GM23338 (cell line): Measurements from ENCODE around the gene XPNPEP2.
A peak's percentile ranks its signal among the peaks of the same experiment; 100 is the strongest.

Source experiments
- CTCF ChIP-seq, 2 experiments: fragments of 200-600 bp in 1 of 2; sonication (generic) in 1 of 2; conservative IDR thresholded peaks; 2 replicates each; pipeline versions ENCODE4 v1.5.1 to v1.6.1; 2016 to 2017; ENCODE audit warnings: antibody characterized with exemption in 2 of 2, low read depth in 2 of 2, mild to moderate bottlenecking in 2 of 2, moderate library complexity in 1 of 2
- EZH2 ChIP-seq: fragments of 200-600 bp; sonication (generic); IDR thresholded peaks from one replicate; pipeline ENCODE4 v1.8.0; 2017; ENCODE audit warnings: antibody characterized with exemption, mild to moderate bottlenecking, low read depth; ENCODE audit not compliant: unreplicated experiment
- EZH2phosphoT487 ChIP-seq: fragments of 200-600 bp; sonication (generic); IDR thresholded peaks from one replicate; pipeline ENCODE4 v1.8.1; 2018; ENCODE audit warnings: antibody characterized with exemption; ENCODE audit not compliant: unreplicated experiment
- JUNB ChIP-seq: IDR thresholded peaks from one replicate; pipeline ENCODE4 v1.6.1; 2016; ENCODE audit warnings: antibody characterized with exemption; ENCODE audit not compliant: unreplicated experiment
- POLR2AphosphoS5 ChIP-seq: IDR thresholded peaks from 2 replicates; pipeline ENCODE4 v1.6.1; 2016; ENCODE audit warnings: antibody characterized with exemption, low read depth
- TF ChIP-seq, protein P1 (sequence below): IDR thresholded peaks from one replicate; pipeline ENCODE4 v1.6.1; 2018; ENCODE audit warnings: antibody characterized with exemption; ENCODE audit not compliant: unreplicated experiment
- TF ChIP-seq, protein P2 (sequence below): IDR thresholded peaks from 2 replicates; pipeline ENCODE4 v1.6.1; 2016; ENCODE audit warnings: antibody characterized with exemption

DNA sequence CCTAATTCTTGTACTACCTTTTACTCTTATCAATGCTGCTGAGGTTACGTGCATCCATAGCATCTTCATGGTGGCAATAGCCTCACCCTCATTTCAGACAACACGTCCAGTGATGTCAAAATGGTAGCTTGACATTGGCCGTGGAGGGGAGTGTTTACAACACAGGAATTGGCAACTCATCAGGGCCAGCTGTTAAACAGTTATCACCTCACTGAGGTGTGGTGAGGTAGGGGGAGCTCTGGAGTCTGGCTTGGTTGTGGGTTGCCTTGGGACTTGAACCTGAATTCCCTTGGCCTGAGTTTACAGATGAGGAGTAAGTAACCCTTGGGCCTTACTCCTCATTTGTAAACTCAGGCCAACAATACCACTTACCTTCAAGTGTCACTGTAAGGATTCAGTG is 51.4 kb downstream of the XPNPEP2 start:
- no peak for TF ChIP-seq POLR2AphosphoS5
- TF ChIP-seq CTCF (conservative IDR thresholded peaks at IDR 0.05; ENCODE audit: low read depth in 2 of 2): peak in 1 of 2 experiments; percentile 30; a peak in 1 of 4 replicates
- no peak for TF ChIP-seq EZH2phosphoT487
- no peak for TF ChIP-seq EZH2
- TF ChIP-seq, protein P1, sequence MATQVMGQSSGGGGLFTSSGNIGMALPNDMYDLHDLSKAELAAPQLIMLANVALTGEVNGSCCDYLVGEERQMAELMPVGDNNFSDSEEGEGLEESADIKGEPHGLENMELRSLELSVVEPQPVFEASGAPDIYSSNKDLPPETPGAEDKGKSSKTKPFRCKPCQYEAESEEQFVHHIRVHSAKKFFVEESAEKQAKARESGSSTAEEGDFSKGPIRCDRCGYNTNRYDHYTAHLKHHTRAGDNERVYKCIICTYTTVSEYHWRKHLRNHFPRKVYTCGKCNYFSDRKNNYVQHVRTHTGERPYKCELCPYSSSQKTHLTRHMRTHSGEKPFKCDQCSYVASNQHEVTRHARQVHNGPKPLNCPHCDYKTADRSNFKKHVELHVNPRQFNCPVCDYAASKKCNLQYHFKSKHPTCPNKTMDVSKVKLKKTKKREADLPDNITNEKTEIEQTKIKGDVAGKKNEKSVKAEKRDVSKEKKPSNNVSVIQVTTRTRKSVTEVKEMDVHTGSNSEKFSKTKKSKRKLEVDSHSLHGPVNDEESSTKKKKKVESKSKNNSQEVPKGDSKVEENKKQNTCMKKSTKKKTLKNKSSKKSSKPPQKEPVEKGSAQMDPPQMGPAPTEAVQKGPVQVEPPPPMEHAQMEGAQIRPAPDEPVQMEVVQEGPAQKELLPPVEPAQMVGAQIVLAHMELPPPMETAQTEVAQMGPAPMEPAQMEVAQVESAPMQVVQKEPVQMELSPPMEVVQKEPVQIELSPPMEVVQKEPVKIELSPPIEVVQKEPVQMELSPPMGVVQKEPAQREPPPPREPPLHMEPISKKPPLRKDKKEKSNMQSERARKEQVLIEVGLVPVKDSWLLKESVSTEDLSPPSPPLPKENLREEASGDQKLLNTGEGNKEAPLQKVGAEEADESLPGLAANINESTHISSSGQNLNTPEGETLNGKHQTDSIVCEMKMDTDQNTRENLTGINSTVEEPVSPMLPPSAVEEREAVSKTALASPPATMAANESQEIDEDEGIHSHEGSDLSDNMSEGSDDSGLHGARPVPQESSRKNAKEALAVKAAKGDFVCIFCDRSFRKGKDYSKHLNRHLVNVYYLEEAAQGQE: no peak
- TF ChIP-seq, protein P2, sequence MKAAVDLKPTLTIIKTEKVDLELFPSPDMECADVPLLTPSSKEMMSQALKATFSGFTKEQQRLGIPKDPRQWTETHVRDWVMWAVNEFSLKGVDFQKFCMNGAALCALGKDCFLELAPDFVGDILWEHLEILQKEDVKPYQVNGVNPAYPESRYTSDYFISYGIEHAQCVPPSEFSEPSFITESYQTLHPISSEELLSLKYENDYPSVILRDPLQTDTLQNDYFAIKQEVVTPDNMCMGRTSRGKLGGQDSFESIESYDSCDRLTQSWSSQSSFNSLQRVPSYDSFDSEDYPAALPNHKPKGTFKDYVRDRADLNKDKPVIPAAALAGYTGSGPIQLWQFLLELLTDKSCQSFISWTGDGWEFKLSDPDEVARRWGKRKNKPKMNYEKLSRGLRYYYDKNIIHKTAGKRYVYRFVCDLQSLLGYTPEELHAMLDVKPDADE: no peak
- no peak for TF ChIP-seq JUNB
